Measurements from ENCODE around the gene ZNF30.

DNA sequence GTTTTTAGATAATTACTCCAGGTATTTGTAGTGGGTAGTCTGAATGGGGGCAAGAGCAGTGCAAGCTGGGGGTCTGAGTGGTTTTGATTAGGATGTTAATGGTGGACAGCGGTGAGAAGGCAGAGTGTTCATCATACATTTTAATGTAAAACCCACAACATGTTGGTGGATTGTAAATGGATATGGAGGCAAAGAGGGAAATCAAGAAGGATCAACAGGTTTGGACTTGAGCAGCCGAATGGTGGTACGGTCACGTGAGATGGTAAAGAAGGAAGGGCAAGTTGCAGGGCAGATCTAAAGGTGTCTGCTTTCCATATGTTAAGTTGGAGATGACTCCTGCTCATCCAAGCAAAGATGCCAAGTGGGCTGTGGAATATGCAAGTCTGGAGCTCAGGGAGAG, 9.5 kb downstream of the ZNF30 start:
- no peak for TF ChIP-seq POLR2A (IDR thresholded peaks at IDR 0.05)
- TF ChIP-seq, protein P1, sequence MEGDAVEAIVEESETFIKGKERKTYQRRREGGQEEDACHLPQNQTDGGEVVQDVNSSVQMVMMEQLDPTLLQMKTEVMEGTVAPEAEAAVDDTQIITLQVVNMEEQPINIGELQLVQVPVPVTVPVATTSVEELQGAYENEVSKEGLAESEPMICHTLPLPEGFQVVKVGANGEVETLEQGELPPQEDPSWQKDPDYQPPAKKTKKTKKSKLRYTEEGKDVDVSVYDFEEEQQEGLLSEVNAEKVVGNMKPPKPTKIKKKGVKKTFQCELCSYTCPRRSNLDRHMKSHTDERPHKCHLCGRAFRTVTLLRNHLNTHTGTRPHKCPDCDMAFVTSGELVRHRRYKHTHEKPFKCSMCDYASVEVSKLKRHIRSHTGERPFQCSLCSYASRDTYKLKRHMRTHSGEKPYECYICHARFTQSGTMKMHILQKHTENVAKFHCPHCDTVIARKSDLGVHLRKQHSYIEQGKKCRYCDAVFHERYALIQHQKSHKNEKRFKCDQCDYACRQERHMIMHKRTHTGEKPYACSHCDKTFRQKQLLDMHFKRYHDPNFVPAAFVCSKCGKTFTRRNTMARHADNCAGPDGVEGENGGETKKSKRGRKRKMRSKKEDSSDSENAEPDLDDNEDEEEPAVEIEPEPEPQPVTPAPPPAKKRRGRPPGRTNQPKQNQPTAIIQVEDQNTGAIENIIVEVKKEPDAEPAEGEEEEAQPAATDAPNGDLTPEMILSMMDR (IDR thresholded peaks at IDR 0.05): no peak
